ENCODE data around the gene DMRT1.

Gene DMRT1

DNA sequence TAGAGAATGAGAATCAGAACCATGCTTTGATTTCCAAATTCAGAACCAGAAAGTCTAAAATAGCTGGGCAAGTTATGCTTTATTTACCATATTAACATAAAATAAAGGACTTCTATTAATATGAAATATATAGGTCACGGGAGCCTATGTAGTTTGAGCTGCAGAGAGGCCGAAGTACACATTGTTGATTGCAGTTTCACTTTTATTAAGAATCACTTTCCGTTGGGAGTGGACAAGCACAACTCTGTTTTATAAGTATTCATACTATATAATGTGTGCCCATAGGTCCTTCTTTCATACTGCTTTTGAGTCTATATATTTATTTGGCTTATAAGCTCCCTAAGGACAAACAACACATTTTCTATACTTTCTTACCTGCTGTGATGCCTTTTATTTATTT, 76.2 kb downstream of the DMRT1 start:
- TF ChIP-seq CTCF (IDR thresholded peaks at IDR 0.05; ENCODE audit: control insufficient read depth, extremely low read depth, insufficient read depth), result no peak
- DNase-seq (ENCODE audit: low read depth), result no peak
- no peak overlapping the region for H3K4me3 ChIP-seq (ENCODE audit: low read depth, low read length)

DNA sequence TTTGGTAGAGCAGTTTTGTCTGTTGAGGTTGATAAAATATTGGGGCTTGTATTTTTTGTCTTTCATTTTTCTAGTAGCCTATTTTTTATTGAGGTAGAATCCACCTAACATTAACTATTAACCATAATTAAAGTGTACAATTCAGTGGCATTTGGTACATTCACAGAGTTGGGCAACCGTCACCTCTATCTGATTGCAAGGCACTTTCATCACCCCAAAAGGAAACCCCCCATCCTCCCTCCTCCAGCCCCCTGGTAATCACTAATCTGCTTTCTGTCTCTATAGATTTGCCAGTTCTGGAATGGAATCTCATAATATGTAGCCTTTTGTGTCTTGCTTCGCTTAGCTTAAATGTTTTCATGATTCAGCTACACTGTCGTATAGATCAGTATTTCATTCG, 79.4 kb downstream of the DMRT1 start:
- no peak for DNase-seq (ENCODE audit: low read depth)
- no peak for TF ChIP-seq CTCF (IDR thresholded peaks at IDR 0.05; ENCODE audit: control insufficient read depth, extremely low read depth, insufficient read depth)
- H3K4me3 ChIP-seq (ENCODE audit: low read depth, low read length), result no peak overlapping the region

DNA sequence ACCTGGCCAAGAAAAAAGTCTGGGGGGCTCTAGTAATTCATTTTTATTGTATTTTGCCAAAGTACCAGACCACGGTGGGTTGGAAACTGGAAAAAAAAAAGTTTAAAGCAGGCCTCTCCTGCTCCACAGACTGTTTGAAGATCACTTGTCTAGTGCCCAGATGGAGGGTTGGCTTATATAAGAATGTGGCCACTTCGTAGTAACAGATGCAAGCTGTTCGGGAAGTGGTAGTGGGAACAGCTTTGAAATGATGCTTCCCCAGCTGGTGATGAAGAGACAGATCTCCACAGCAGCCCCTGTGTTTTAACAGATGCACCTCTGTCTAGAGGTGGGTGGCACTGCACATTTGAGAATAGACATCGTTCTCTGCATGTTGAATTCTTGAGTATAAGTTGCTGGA, 80.7 kb downstream of the DMRT1 start:
- H3K4me3 ChIP-seq (ENCODE audit: low read depth, low read length), result no peak overlapping the region
- TF ChIP-seq CTCF (IDR thresholded peaks at IDR 0.05; ENCODE audit: control insufficient read depth, extremely low read depth, insufficient read depth), result no peak
- DNase-seq (ENCODE audit: low read depth), result no peak

- DNase-seq (ENCODE audit: low read depth), result no peak
- TF ChIP-seq CTCF (IDR thresholded peaks at IDR 0.05; ENCODE audit: control insufficient read depth, extremely low read depth, insufficient read depth), result no peak
These were observed 81.2 kb downstream of the DMRT1 start for GRCh38 chr9:922731-923130.

DNA sequence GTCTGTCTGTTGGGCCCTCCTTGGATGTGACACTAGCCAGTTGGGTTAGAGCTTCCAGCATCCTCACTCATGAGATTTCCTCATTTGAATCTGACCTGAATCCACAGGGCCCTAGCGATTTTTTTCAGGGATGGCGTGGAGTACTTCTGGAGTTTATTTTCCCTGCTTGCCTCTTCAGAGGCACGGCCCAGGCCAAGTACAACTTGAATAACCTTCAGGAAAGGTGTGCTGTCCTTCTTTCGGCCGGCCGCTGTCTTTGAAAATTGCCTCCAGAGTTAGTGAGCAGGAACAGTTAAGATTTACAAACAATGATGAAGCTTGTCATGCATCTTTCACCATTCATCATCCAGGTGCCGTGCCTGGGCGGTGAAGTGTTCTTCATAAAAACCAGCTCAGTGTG, 85.5 kb downstream of the DMRT1 start:
- DNase-seq (ENCODE audit: low read depth), result no peak
- TF ChIP-seq CTCF (IDR thresholded peaks at IDR 0.05; ENCODE audit: control insufficient read depth, extremely low read depth, insufficient read depth), result no peak
- H3K4me3 ChIP-seq (ENCODE audit: low read depth, low read length), result no peak overlapping the region

More at GRCh38 chr9:922731-923130, 81.2 kb downstream of the DMRT1 start:
- H3K4me3 ChIP-seq (ENCODE audit: low read depth, low read length), result no peak overlapping the region

- DNase-seq (ENCODE audit: low read depth), result no peak
- TF ChIP-seq CTCF (IDR thresholded peaks at IDR 0.05; ENCODE audit: control insufficient read depth, extremely low read depth, insufficient read depth), result peak; percentile 58
- no peak overlapping the region for H3K4me3 ChIP-seq (ENCODE audit: low read depth, low read length)
These were observed 87.0 kb downstream of the DMRT1 start for GRCh38 chr9:928363-929042.

GRCh38 chr9:929719-930118, 88.2 kb downstream of the DMRT1 start:
- no peak for TF ChIP-seq CTCF (IDR thresholded peaks at IDR 0.05; ENCODE audit: control insufficient read depth, extremely low read depth, insufficient read depth)
- DNase-seq (ENCODE audit: low read depth), result no peak
- no peak overlapping the region for H3K4me3 ChIP-seq (ENCODE audit: low read depth, low read length)
